ENCODE data around the gene WASHC3. TPM values are rescaled to one million over a fixed set of nuclear protein-coding genes. Genes with fewer than 3 reads are reported as not detected.

Gene WASHC3
- total RNA-seq, 1 donor from 2014 or later: 37.2 TPM

- H3K9me3 ChIP-seq (replicated peaks): no peaks in the 10 kb centered on the region
- H3K4me3 ChIP-seq: no peak overlapping the region
- no peaks in the 10 kb centered on the region for H3K27me3 ChIP-seq (ENCODE audit: low read depth)
- no peak for TF ChIP-seq CTCF (IDR thresholded peaks at IDR 0.05; ENCODE audit: borderline replicate concordance)
- H3K4me1 ChIP-seq: no peaks in the 10 kb centered on the region
- intact Hi-C loops (cut with micrococcal nuclease): no loop called here
- no peak overlapping the region for H3K27ac ChIP-seq (replicated peaks)
- DNase-seq: no peak
- H3K36me3 ChIP-seq: peaks cover 53% of the 10 kb centered on the region
Observed at GRCh38 chr12:102016472-102016871, 45.3 kb downstream of the WASHC3 start.

- Histone ChIP-seq H3K9me3 (replicated peaks) (no peaks in the 10 kb centered on the region), H3K27ac (replicated peaks) (no peak overlapping the region), H3K36me3 (peaks cover 26% of the 10 kb centered on the region), H3K27me3 (ENCODE audit: low read depth) (no peaks in the 10 kb centered on the region), H3K4me1 (no peaks in the 10 kb centered on the region), H3K4me3 (no peak overlapping the region)
- no peak for TF ChIP-seq CTCF (IDR thresholded peaks at IDR 0.05; ENCODE audit: borderline replicate concordance)
- no peak for DNase-seq
- intact Hi-C loops (cut with micrococcal nuclease): no loop called here
Observed at GRCh38 chr12:102010265-102010994, 51.4 kb downstream of the WASHC3 start.

GRCh38 chr12:102009796-102010195 lies 52.0 kb downstream of the WASHC3 start:
- Histone ChIP-seq H3K27ac (replicated peaks) (no peak overlapping the region), H3K27me3 (ENCODE audit: low read depth) (no peaks in the 10 kb centered on the region), H3K4me1 (no peaks in the 10 kb centered on the region), H3K9me3 (replicated peaks) (no peaks in the 10 kb centered on the region), H3K36me3 (peaks cover 26% of the 10 kb centered on the region), H3K4me3 (no peak overlapping the region)
- intact Hi-C loops (cut with micrococcal nuclease): no loop called here
- no peak for DNase-seq
- TF ChIP-seq CTCF (IDR thresholded peaks at IDR 0.05; ENCODE audit: borderline replicate concordance): no peak

- H3K36me3 ChIP-seq: peaks cover 26% of the 10 kb centered on the region
- no peak overlapping the region for H3K4me3 ChIP-seq
- intact Hi-C loops (cut with micrococcal nuclease): no loop called here
- no peak for TF ChIP-seq CTCF (IDR thresholded peaks at IDR 0.05; ENCODE audit: borderline replicate concordance)
- H3K4me1 ChIP-seq: no peaks in the 10 kb centered on the region
- no peaks in the 10 kb centered on the region for H3K9me3 ChIP-seq (replicated peaks)
- H3K27me3 ChIP-seq (ENCODE audit: low read depth): no peaks in the 10 kb centered on the region
- no peak overlapping the region for H3K27ac ChIP-seq (replicated peaks)
- no peak for DNase-seq
Observed at GRCh38 chr12:102008615-102009126, 53.1 kb downstream of the WASHC3 start.

- Histone ChIP-seq H3K36me3 (no peaks in the 10 kb centered on the region), H3K4me1 (no peaks in the 10 kb centered on the region), H3K27ac (replicated peaks) (no peak overlapping the region), H3K9me3 (replicated peaks) (no peaks in the 10 kb centered on the region), H3K4me3 (no peak overlapping the region), H3K27me3 (ENCODE audit: low read depth) (no peaks in the 10 kb centered on the region)
- TF ChIP-seq CTCF (IDR thresholded peaks at IDR 0.05; ENCODE audit: borderline replicate concordance): no peak
- no peak for DNase-seq
- intact Hi-C loops (cut with micrococcal nuclease): no loop called here
Observed at GRCh38 chr12:102005256-102005655, 56.5 kb downstream of the WASHC3 start.

All from left ventricle myocardium inferior (tissue), 1 donor.